Mucosa of descending colon (tissue), 3 donors: ENCODE data around the gene PLAC8. TPM values are rescaled to one million over a fixed set of nuclear protein-coding genes. Genes with fewer than 3 reads are reported as not detected.
"Not testable (repeated sequence)": the region's sequence is repeated elsewhere in the genome, so short reads cannot be mapped to it uniquely, and the experiment has no call there.

ENCODE experiments used
- ATAC-seq: fragments of 200-7000 bp; cut with Tn5 transposase; one replicate; pipeline ENCODE4 v1.9.1; 2020; ENCODE audit warnings: mild to moderate bottlenecking, moderate library complexity
- DNase-seq, 3 donors: peaks; one replicate each; pipeline ENCODE4 v3.0.0-alpha.2; 2020
- H3K36me3 ChIP-seq: fragments of 200-600 bp; one replicate; pipeline ENCODE4 v1.8.0; 2021; ENCODE audit warnings: low read depth, mild to moderate bottlenecking
- H3K4me1 ChIP-seq: fragments of 200-600 bp; one replicate; pipeline ENCODE4 v1.8.0; 2021; ENCODE audit warnings: low read depth, mild to moderate bottlenecking
- H3K4me3 ChIP-seq: fragments of 200-600 bp; one replicate; pipeline ENCODE4 v1.8.0; 2021; ENCODE audit warnings: mild to moderate bottlenecking
- H3K9me3 ChIP-seq: fragments of 200-600 bp; one replicate; pipeline ENCODE4 v1.8.0; 2021; ENCODE audit warnings: mild to moderate bottlenecking
- CTCF ChIP-seq: fragments of 200-600 bp; IDR thresholded peaks from one replicate; pipeline ENCODE4 v1.8.0; 2022; ENCODE audit warnings: antibody characterized with exemption, mild to moderate bottlenecking
- intact Hi-C, 2 donors: fragments of 100-400 bp; cut with DNase I in 1 of 2; cut with micrococcal nuclease in 1 of 2; formaldehyde crosslinking; loops; one replicate each; pipeline versions ENCODE4 v1.11.0 to v1.11.1; 2022; cut with DNase I, micrococcal nuclease
- total RNA-seq, 3 donors: library from RNA; stranded (reverse); fragmentation: NEBNext Ultra II Directional in 2 of 3; extraction: Animal tissue kit (Norgen Biotek cat#: 25700) in 2 of 3; gene quantifications; one replicate each; pipeline versions ENCODE4 v1.2.1 to v1.2.4, GENCODE V29; 2021 to 2023
- donor health status: DM: no; HTN: no; CAD: no; lungs with moderate emphysema.
- donor health status: DM: no; HTN: no; CAD: no.
- donor health status: DM: no; HTN: yes; CAD: no.

The PLAC8 gene
- total RNA-seq, 3 donors from 2014 or later = 539 to 1,034 (median 875) TPM

- Histone ChIP-seq H3K4me1 (peaks cover 16% of the 10 kb centered on the region), H3K4me3 (peak overlapping the region; percentile 9), H3K9me3 (no peaks in the 10 kb centered on the region), H3K36me3 (no peaks in the 10 kb centered on the region)
- intact Hi-C loops = loop anchor here in 1 of 2 donors (5.0 kb wide), 1 partner anchor 150 kb away; no protein-coding TSS in a partner anchor
- no peak for TF ChIP-seq CTCF
- ATAC-seq (peak; percentile 5), DNase-seq (peak in 1 of 3 donors; percentile 40)
These were observed 2.3 kb downstream of the PLAC8 start for GRCh38 chr4:83112231-83112630.

GRCh38 chr4:83111751-83112141 is 2.8 kb downstream of the PLAC8 start:
- intact Hi-C loops = loop anchor here in 1 of 2 donors (5.0 kb wide), 1 partner anchor 151 kb away; no protein-coding TSS in a partner anchor
- DNase-seq = peak in 1 of 3 donors; percentile 21
- not testable (repeated sequence) for H3K36me3 ChIP-seq, H3K9me3 ChIP-seq, H3K4me3 ChIP-seq, ATAC-seq
- H3K4me1 ChIP-seq = peaks cover 16% of the 10 kb centered on the region

GRCh38 chr4:83110970-83111750 is 3.4 kb downstream of the PLAC8 start:
- intact Hi-C loops = loop anchor here in 1 of 2 donors (5.0 kb wide), 1 partner anchor 151 kb away; no protein-coding TSS in a partner anchor

GRCh38 chr4:83110223-83110945 is 4.1 kb downstream of the PLAC8 start:
- TF ChIP-seq CTCF = peak; percentile 47
- DNase-seq (peak; percentile 95 to 98 (median 96)), ATAC-seq (peak; percentile 88)
- Histone ChIP-seq H3K4me1 (peaks cover 16% of the 10 kb centered on the region), H3K36me3 (no peaks in the 10 kb centered on the region), H3K4me3 (peak overlapping the region; percentile 32), H3K9me3 (no peaks in the 10 kb centered on the region)
- intact Hi-C loops = loop anchor here in 1 of 2 donors (5.0 kb wide), 1 partner anchor 152 kb away; no protein-coding TSS in a partner anchor

More at GRCh38 chr4:83110970-83111750, 3.4 kb downstream of the PLAC8 start:
- DNase-seq = peak in 1 of 3 donors; percentile 17
- no peak for TF ChIP-seq CTCF
- ATAC-seq = no peak
- Histone ChIP-seq H3K9me3 (no peaks in the 10 kb centered on the region), H3K36me3 (no peaks in the 10 kb centered on the region), H3K4me3 (no peak overlapping the region), H3K4me1 (peaks cover 16% of the 10 kb centered on the region)

- ATAC-seq (peak; percentile 58), DNase-seq (peak; percentile 59 to 74 (median 73))
- H3K9me3 ChIP-seq = no peaks in the 10 kb centered on the region
- peaks cover 2% of the 10 kb centered on the region for H3K36me3 ChIP-seq
- peak overlapping the region; percentile 32 for H3K4me3 ChIP-seq
- TF ChIP-seq CTCF = no peak
- intact Hi-C loops = loop anchor here in 1 of 2 donors (5.0 kb wide), 1 partner anchor 153 kb away; no protein-coding TSS in a partner anchor
- H3K4me1 ChIP-seq = peaks cover 13% of the 10 kb centered on the region
These were observed 4.9 kb downstream of the PLAC8 start for GRCh38 chr4:83109480-83110222.
